C4-2B (cell line): ENCODE data around the gene PALLD.

Source experiments
- H3K27ac ChIP-seq: fragments of 450-650 bp; 2 replicates; pipeline ENCODE4 v1.5.1; 2017
- ZFX ChIP-seq: fragments of 450-650 bp; IDR thresholded peaks from 2 replicates; pipeline ENCODE4 v1.6.1; 2017
- TF ChIP-seq, protein P1 (sequence below): fragments of 450-650 bp; conservative IDR thresholded peaks from 2 replicates; pipeline ENCODE4 v1.5.1; 2017; ENCODE audit warnings: mild to moderate bottlenecking

The PALLD gene

DNA sequence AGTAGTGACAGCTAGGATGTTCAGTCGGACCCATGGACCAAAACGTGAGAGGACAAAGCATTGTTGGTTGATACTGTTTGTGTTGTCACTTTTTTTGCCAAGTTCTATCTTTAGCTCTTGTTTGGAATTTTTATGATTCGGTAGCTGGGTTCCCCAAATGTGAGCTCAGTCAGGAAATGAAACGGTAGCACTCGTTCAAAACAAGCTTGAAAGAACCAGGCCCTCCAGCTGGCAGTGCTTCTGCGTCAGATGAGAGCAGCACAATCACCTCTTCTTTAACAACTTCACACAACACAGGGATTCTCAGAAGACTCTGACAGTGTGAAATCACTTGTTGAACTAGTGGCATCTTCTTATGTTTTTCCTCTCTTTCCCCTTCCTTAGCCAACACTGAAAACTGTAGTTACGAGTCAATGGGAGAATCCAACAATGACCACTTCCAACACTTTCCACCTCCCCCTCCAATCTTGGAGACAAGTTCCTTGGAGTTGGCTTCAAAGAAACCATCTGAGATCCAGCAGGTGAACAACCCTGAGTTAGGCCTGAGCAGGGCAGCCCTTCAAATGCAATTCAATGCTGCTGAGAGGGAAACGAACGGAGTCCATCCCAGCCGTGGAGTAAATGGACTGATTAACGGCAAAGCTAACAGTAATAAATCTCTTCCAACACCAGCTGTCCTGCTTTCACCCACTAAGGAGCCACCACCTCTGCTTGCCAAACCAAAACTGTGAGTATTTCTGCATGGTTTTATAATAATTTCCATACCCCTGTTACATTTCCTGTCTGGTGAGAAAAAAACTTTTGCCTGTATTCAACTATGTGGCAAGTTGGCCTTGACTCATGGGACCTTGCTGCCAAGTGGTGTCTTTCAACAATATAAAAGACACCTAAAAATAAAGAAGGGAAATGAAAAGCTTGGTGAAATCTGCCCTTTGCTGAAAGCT is 214.6 kb downstream of the PALLD start:
- TF ChIP-seq, protein P1, sequence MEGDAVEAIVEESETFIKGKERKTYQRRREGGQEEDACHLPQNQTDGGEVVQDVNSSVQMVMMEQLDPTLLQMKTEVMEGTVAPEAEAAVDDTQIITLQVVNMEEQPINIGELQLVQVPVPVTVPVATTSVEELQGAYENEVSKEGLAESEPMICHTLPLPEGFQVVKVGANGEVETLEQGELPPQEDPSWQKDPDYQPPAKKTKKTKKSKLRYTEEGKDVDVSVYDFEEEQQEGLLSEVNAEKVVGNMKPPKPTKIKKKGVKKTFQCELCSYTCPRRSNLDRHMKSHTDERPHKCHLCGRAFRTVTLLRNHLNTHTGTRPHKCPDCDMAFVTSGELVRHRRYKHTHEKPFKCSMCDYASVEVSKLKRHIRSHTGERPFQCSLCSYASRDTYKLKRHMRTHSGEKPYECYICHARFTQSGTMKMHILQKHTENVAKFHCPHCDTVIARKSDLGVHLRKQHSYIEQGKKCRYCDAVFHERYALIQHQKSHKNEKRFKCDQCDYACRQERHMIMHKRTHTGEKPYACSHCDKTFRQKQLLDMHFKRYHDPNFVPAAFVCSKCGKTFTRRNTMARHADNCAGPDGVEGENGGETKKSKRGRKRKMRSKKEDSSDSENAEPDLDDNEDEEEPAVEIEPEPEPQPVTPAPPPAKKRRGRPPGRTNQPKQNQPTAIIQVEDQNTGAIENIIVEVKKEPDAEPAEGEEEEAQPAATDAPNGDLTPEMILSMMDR, result no peak
- TF ChIP-seq ZFX, result no peak

DNA sequence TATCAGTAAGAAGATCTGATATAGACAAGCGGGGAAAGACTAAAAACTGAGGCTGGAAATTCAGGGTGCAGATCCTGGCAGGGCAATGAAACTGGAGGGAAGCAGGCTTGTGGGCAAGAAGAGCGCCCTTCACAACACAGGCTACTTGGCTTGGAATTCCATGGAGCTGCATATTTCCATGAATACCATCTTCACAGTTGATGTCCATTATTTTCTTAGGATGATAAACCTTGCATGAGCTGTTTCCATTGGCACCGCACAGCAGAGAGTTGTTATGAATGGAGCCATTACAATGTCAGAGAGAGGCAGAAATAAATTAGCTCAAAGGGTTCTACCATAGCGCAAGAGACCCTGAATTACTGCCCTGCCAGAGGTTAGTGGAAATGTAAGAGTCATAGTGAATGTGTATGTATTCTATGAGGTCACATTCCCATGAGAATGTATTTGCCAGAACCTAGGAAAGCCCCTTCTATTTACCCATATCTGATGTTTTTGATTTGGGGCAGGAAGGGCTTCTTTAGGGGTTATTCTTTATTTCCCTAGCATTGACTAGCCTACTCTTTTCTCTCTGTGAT is 215.6 kb downstream of the PALLD start:
- H3K27ac ChIP-seq, result no peak overlapping the region
- no peak for TF ChIP-seq ZFX
- TF ChIP-seq, protein P1, result no peak

More for the DNA sequence above, 214.6 kb downstream of the PALLD start:
- H3K27ac ChIP-seq, result no peak overlapping the region

DNA sequence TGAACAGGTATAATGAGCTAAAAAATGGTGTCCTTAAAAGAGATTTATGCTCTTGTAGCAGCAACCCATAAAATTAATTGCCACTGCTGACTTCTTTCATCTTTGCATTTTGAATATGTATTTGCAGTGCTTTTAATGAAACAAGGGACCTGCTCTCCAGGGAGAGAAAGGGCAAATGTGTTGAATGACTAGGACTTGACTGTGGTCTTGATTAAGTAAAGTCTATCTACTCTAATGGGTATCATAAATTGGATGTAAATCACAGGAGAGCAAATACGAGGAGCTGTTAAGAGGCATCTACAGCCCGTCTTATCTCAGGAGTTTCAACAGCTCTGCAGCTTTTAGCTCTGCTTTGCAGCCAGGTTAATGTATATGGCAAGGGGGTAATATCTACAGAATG is 216.4 kb downstream of the PALLD start:
- no peak overlapping the region for H3K27ac ChIP-seq
- no peak for TF ChIP-seq ZFX
- TF ChIP-seq, protein P1, result no peak

DNA sequence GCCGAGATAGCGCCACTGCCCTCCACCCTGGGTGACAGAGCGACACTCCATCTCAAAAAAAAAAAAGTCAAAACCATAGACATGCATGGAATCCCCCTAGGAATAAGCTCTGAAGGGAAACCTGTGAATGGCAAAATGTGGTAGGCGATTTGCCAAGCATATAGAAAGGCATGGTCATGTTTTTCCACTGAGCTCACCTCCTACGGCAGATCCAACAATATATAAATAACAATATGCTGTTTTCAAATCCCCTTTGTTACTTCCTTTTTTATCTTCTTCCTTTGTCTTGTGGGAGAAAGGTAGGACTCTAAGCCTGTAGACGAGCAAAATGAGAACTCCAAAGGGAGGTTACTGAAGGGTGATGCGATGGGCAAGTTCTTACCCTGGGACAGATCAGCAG is 219.0 kb downstream of the PALLD start:
- TF ChIP-seq, protein P1, result no peak
- TF ChIP-seq ZFX, result no peak
- H3K27ac ChIP-seq, result no peak overlapping the region

DNA sequence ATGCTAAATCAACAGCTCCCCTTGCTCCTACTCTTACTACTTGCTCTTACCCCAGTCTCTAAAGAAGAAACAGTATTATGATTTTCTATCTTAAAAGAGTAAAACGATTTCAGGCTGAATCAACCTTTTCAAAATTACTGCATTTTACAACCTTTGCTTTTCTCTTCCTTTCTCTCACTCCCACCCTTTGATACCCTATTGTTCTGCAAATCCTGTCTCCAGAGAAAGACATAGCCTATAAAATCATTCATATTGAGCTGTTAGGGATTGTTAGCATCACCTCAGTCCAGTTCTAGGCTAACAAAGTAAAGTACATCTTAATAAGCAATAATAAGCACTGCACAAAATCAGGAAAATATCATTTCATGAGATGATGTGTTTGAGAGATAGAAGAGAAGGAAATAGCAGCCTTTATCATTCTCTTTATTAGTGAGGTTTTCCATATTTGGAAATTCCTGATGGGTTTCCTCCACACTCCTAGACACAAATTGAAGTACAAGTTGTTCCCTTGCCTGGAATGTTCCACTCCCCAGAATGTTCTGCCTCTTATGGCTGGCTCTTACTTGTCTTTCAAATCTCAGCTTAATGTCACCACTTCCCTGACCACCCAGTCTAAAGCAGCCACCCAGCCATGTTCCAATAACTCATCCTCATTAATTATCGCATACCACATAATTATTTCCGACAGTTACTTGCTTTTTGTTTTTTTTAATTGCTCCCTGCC is 219.7 kb downstream of the PALLD start:
- H3K27ac ChIP-seq, result no peak overlapping the region
- TF ChIP-seq, protein P1, result no peak
- TF ChIP-seq ZFX, result no peak

DNA sequence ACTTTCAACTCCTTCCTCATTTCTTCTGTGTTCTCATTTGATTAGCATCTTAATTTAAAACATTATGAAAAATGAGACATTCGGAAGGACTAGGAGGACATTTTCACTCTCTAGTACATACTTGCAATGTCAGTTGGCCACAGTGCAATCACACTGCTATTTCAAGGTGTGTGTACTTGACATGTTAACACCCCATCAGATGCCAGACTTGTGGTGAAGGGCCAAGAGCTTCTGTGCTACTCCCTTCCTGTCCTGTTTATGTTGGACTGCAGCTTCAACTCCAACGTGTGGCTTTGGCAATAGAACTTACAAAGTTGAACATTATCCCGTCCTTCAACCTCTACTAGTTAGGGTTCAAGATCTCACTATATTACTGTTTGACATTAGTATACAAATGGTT is 221.0 kb downstream of the PALLD start:
- TF ChIP-seq, protein P1, result no peak
- TF ChIP-seq ZFX, result no peak
- no peak overlapping the region for H3K27ac ChIP-seq

DNA sequence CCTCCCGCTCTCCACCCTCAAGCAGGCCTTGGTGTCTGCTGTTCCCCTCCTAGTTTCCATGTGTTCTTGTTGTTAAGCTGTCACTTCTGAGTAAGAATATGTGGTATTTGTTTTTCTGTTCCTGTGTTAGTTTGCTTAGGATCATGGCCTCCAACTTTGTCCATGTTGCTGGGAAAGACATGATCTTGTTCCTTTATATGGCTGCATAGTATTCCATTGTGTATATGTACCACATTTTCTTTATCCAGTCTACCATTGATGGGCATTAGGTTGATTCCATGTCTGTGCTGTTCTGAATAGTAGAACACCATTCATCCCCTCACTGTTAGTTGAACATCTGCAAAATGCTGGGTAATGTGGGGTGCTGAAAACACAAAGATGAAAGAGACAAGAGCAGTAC is 222.9 kb downstream of the PALLD start:
- TF ChIP-seq, protein P1, result no peak
- no peak for TF ChIP-seq ZFX
- H3K27ac ChIP-seq, result no peak overlapping the region
